Measurements from ENCODE around the gene SLAIN2.

SLAIN2 gene

DNA sequence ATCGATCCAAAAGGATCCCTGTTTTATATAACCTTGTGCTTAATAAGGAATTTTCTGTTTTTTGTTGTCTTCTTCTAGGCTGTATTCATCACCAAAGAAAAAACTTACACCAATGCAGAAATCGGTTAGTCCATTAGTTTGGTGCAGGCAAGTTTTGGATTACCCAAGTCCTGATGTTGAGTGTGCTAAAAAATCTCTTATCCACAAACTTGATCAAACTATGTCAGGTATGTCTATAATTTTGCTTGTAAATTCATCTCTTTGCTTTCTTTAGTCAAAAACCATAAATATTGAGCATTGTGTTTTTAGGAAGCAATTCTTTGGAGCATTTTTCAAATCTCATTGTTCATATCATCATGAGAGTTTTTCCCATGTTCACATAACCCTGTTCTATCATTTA, 28.4 kb downstream of the SLAIN2 start:
- no peak for TF ChIP-seq CTCF (IDR thresholded peaks at IDR 0.05; ENCODE audit: control extremely low read depth, extremely low read depth, low read depth, missing control alignments)
- CTCF ChIA-PET = interaction anchor here (1.0 to 3.4 kb wide), 4 partner anchors 11 to 90 kb away, joined by 3 to 12 read pairs (median 4); no protein-coding TSS in a partner anchor
- POLR2A ChIA-PET = interaction anchor here (0.5 to 1.3 kb wide), 2 partner anchors 29 to 31 kb away, joined by 3 to 5 read pairs; partner anchors contain the start of gene SLAIN2
- DNase-seq (ENCODE audit: extremely low spot score) = no peak

GRCh38 chr4:48370260-48371134, 29.2 kb downstream of the SLAIN2 start:
- DNase-seq (ENCODE audit: extremely low spot score) = no peak
- ChIA-PET POLR2A (interaction anchor here (0.5 to 1.3 kb wide), 2 partner anchors 29 to 30 kb away, joined by 3 to 5 read pairs; partner anchors contain the start of gene SLAIN2), CTCF (interaction anchor here (1.0 to 3.4 kb wide), 5 partner anchors 10 to 91 kb away, joined by 3 to 12 read pairs (median 3); no protein-coding TSS in a partner anchor)
- TF ChIP-seq CTCF (IDR thresholded peaks at IDR 0.05; ENCODE audit: control extremely low read depth, extremely low read depth, low read depth, missing control alignments) = no peak

DNA sequence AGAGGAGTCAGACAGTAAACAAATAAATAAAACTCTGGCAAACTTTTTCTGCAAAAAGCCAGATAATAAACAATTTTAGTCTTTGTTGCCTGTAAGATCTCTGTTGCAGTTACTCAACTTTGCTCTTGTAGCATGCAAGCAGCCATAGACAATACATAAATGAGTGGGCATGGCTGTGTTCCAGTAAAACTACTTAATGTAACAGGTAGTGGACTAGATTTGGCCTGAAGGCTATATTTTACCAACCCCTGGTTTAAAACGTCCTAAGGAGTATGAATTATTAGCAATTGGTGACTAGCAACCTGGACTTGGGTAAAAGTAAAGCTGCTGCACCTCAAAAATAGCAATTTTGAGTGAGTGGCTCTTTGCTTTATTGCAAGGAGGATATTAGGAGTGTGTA, 30.9 kb downstream of the SLAIN2 start:
- POLR2A ChIA-PET = no interaction called here
- no peak for DNase-seq (ENCODE audit: extremely low spot score)
- CTCF ChIA-PET = interaction anchor here (0.9 to 3.4 kb wide), 2 partner anchors 9 to 74 kb away, joined by 3 to 12 read pairs; no protein-coding TSS in a partner anchor
- no peak for TF ChIP-seq CTCF (IDR thresholded peaks at IDR 0.05; ENCODE audit: control extremely low read depth, extremely low read depth, low read depth, missing control alignments)

GRCh38 chr4:48375651-48376304, 34.4 kb downstream of the SLAIN2 start:
- ChIA-PET POLR2A (no interaction called here), CTCF (interaction anchor here (1.0 kb wide), 1 partner anchor 10 kb away, joined by 3 read pairs; no protein-coding TSS in a partner anchor)
- DNase-seq (ENCODE audit: extremely low spot score) = no peak
- no peak for TF ChIP-seq CTCF (IDR thresholded peaks at IDR 0.05; ENCODE audit: control extremely low read depth, extremely low read depth, low read depth, missing control alignments)

DNA sequence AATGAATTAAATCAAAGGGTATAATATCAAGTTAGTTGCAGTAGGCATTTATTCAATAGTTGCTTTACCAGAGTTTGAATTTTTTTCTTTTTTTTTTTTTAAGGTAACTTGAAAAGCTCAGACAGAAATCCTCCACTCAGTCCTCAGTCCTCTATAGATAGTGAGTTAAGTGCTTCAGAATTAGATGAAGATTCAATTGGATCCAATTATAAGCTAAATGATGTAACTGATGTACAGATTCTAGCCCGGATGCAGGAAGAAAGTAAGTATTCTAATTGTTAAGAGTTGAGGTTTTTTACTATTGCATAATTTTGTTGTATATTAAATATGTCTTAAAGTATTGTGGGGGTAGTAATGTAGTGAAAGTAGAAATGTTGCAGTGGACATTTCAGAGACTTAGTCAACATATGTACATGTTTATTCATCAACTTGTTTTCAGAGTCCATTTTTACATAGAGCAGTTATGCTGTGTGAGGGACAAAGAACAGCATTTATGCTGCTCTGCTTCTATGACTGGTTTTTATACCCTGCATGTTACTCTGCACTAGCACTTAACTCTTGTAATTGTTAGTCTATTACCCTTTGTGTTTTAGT, 38.4 kb downstream of the SLAIN2 start:
- no peak for DNase-seq (ENCODE audit: extremely low spot score)
- ChIA-PET CTCF (interaction anchor here (0.9 kb wide), 1 partner anchor 23 kb away, joined by 4 read pairs; no protein-coding TSS in a partner anchor), POLR2A (no interaction called here)
- TF ChIP-seq CTCF (IDR thresholded peaks at IDR 0.05; ENCODE audit: control extremely low read depth, extremely low read depth, low read depth, missing control alignments) = no peak

GRCh38 chr4:48380583-48381167, 39.3 kb downstream of the SLAIN2 start:
- ChIA-PET POLR2A (no interaction called here), CTCF (interaction anchor here (1.0 to 1.7 kb wide), 3 partner anchors 9 to 21 kb away, joined by 3 to 12 read pairs (median 6); no protein-coding TSS in a partner anchor)
- no peak for TF ChIP-seq CTCF (IDR thresholded peaks at IDR 0.05; ENCODE audit: control extremely low read depth, extremely low read depth, low read depth, missing control alignments)
- DNase-seq (ENCODE audit: extremely low spot score) = no peak
